ENCODE results near the gene NOTCH2.

The NOTCH2 gene

DNA sequence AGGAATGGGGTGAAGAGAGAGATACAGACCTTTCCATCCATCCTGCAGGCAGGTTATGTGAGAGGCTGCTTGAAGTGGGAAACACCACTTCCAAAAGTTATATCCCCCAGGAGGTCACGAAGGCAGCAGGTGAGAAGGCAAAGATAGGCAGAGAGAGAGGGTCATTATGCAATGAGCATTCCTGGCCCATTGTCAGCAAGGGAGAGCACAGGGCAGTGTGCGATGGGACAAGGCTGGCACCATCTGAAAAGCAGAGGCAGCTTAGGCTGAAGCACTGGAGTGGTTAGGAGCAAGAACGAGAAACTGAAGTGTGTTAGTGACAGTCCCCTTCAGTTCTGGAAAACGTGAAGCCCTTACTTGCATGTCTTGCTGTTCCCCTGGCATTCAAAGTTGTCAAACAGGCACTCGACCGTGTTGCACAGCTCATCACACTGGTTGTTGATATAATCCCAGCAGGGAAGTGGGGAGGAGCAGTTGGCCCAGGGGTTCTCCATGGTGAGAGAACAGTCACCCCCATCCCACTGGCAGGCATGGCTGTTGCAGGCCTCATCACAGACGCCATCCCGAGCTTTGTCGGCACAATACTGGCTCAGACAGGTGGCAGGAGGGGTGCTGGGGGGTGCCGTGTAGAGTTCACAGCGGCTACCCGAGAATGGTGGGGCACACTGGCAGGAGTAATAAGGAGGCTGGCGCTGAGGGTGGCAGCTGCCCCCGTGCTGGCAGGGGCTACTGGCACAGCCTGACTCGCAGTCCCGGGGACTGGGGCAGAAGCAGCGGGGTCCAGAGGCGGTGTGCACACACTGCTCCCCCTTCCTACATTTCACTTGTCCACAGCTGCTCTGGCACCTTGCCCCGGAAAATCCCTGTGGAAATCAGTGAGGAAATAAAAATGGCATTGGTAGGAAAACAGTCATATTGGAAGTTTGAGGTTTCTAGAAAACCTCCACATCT is 144.2 kb downstream of the NOTCH2 start:
- H4K20me1 ChIP-seq (ENCODE audit: control insufficient read depth, insufficient read depth, low read depth, low read length) = no peaks in the 10 kb centered on the region
- no peaks in the 10 kb centered on the region for H3K9me3 ChIP-seq (ENCODE audit: control insufficient read depth, insufficient read depth, low read length)
- H3K9me2 ChIP-seq (replicated peaks; ENCODE audit: control insufficient read depth, low read length) = no peaks in the 10 kb centered on the region
- H3K27ac ChIP-seq (ENCODE audit: low read depth, low read length) = no peak overlapping the region
- no peaks in the 10 kb centered on the region for H3F3A ChIP-seq (ENCODE audit: control insufficient read depth, insufficient read depth)
- TF ChIP-seq, protein P1, sequence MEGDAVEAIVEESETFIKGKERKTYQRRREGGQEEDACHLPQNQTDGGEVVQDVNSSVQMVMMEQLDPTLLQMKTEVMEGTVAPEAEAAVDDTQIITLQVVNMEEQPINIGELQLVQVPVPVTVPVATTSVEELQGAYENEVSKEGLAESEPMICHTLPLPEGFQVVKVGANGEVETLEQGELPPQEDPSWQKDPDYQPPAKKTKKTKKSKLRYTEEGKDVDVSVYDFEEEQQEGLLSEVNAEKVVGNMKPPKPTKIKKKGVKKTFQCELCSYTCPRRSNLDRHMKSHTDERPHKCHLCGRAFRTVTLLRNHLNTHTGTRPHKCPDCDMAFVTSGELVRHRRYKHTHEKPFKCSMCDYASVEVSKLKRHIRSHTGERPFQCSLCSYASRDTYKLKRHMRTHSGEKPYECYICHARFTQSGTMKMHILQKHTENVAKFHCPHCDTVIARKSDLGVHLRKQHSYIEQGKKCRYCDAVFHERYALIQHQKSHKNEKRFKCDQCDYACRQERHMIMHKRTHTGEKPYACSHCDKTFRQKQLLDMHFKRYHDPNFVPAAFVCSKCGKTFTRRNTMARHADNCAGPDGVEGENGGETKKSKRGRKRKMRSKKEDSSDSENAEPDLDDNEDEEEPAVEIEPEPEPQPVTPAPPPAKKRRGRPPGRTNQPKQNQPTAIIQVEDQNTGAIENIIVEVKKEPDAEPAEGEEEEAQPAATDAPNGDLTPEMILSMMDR (IDR thresholded peaks at IDR 0.05; ENCODE audit: low read depth, low read length, poor library complexity, severe bottlenecking) = no peak
- no peak for TF ChIP-seq EZH2phosphoT487 (IDR thresholded peaks at IDR 0.05; ENCODE audit: borderline replicate concordance, low read length)
- no peaks in the 10 kb centered on the region for H3K27me3 ChIP-seq (ENCODE audit: control insufficient read depth, low read length)
- H3K79me2 ChIP-seq (ENCODE audit: control insufficient read depth, low read length) = no peaks in the 10 kb centered on the region
- no peaks in the 10 kb centered on the region for H3K4me1 ChIP-seq (ENCODE audit: control insufficient read depth, low read length)
- no peaks in the 10 kb centered on the region for H3K36me3 ChIP-seq (ENCODE audit: control insufficient read depth, low read length)
- no peak overlapping the region for H3K4me3 ChIP-seq (ENCODE audit: low read length)
- no peak overlapping the region for H3K4me2 ChIP-seq (ENCODE audit: low read length)

DNA sequence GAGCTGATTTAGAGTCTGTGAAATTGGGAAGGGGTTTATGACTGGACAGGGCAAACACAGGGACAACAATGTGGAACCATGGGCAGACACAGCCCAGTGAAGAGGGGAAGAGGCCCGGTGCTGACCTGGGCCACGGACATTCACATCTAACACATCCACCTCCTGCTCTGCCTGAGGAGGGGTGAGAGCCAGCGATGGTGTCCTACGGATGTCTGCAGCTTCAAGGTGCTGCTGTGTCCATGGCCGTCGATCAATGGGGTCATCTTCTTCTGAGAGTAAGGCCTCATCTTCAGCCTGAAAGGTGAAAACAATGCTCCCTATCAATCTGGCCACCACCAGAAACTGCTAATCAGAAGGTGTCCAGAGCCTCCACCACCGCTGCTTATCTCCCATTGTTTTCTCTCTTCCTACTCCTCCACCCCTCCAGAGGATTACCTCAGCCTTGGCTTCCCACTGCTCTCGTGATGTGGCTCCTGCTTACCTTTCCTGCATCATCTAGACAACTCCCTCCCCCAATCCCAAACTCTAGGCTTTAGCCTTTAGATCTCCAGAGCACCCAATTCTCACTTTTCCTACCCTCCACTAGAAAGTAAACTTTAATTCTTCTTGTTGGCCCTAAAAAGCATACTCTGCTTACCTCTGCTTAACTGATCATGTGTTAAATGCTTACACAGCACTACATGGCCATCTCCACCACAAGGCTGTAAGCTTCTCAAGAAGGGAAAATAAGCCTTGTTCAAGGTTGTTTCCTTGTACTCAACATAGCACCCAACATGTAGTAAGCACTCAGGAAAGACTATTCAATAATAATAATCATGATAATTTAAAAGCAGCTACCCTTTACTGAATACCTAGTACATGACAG is 149.1 kb downstream of the NOTCH2 start:
- H3K4me1 ChIP-seq (ENCODE audit: control insufficient read depth, low read length) = no peaks in the 10 kb centered on the region
- H3K9me3 ChIP-seq (ENCODE audit: control insufficient read depth, insufficient read depth, low read length) = no peaks in the 10 kb centered on the region
- no peaks in the 10 kb centered on the region for H3K9me2 ChIP-seq (replicated peaks; ENCODE audit: control insufficient read depth, low read length)
- H3K27me3 ChIP-seq (ENCODE audit: control insufficient read depth, low read length) = no peaks in the 10 kb centered on the region
- H3K36me3 ChIP-seq (ENCODE audit: control insufficient read depth, low read length) = no peaks in the 10 kb centered on the region
- H3F3A ChIP-seq (ENCODE audit: control insufficient read depth, insufficient read depth) = no peaks in the 10 kb centered on the region
- TF ChIP-seq EZH2phosphoT487 (IDR thresholded peaks at IDR 0.05; ENCODE audit: borderline replicate concordance, low read length) = no peak
- TF ChIP-seq, protein P1 (IDR thresholded peaks at IDR 0.05; ENCODE audit: low read depth, low read length, poor library complexity, severe bottlenecking) = no peak
- H3K4me2 ChIP-seq (ENCODE audit: low read length) = no peak overlapping the region
- H3K27ac ChIP-seq (ENCODE audit: low read depth, low read length) = no peak overlapping the region
- no peaks in the 10 kb centered on the region for H4K20me1 ChIP-seq (ENCODE audit: control insufficient read depth, insufficient read depth, low read depth, low read length)
- H3K79me2 ChIP-seq (ENCODE audit: control insufficient read depth, low read length) = no peaks in the 10 kb centered on the region
- H3K4me3 ChIP-seq (ENCODE audit: low read length) = no peak overlapping the region

DNA sequence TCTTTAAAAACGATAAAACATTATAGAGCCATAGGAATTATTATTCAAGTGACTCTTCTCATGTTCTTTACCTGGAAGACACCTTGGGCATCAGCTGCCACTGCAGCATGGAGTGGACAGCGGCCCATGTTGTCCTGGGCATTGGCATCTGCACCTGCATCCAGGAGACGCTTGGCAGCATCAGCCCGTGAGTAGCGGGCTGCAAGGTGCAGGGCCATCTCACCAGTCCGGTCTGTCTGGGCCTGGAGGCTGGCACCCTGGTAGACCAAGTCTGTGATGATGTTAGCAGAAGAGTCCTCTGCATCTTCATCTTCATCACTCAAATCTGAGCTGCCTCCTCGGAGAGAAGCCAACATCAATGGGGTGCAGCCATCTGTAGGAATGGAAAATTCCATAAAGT is 150.2 kb downstream of the NOTCH2 start:
- H3F3A ChIP-seq (ENCODE audit: control insufficient read depth, insufficient read depth) = no peaks in the 10 kb centered on the region
- H3K4me3 ChIP-seq (ENCODE audit: low read length) = no peak overlapping the region
- H3K4me1 ChIP-seq (ENCODE audit: control insufficient read depth, low read length) = no peaks in the 10 kb centered on the region
- H3K27ac ChIP-seq (ENCODE audit: low read depth, low read length) = no peak overlapping the region
- TF ChIP-seq, protein P1 (IDR thresholded peaks at IDR 0.05; ENCODE audit: low read depth, low read length, poor library complexity, severe bottlenecking) = no peak
- no peak for TF ChIP-seq EZH2phosphoT487 (IDR thresholded peaks at IDR 0.05; ENCODE audit: borderline replicate concordance, low read length)
- no peaks in the 10 kb centered on the region for H3K79me2 ChIP-seq (ENCODE audit: control insufficient read depth, low read length)
- no peak overlapping the region for H3K4me2 ChIP-seq (ENCODE audit: low read length)
- H3K36me3 ChIP-seq (ENCODE audit: control insufficient read depth, low read length) = no peaks in the 10 kb centered on the region
- no peaks in the 10 kb centered on the region for H3K9me2 ChIP-seq (replicated peaks; ENCODE audit: control insufficient read depth, low read length)
- no peaks in the 10 kb centered on the region for H3K27me3 ChIP-seq (ENCODE audit: control insufficient read depth, low read length)
- H4K20me1 ChIP-seq (ENCODE audit: control insufficient read depth, insufficient read depth, low read depth, low read length) = no peaks in the 10 kb centered on the region
- no peaks in the 10 kb centered on the region for H3K9me3 ChIP-seq (ENCODE audit: control insufficient read depth, insufficient read depth, low read length)
